OCI-M2 (cell line): ENCODE measurements around the gene TBC1D17.

ENCODE experiments used
- DNase-seq: peaks from one replicate; lab custom pipeline; 2025; ENCODE audit not compliant: unreplicated experiment; lab: John Stamatoyannopoulos, UW

The TBC1D17 gene

GRCh38 chr19:49860336-49861102, 17.0 kb upstream of the TBC1D17 start:
- no peak for DNase-seq

GRCh38 chr19:49861107-49861506, 16.4 kb upstream of the TBC1D17 start:
- no peak for DNase-seq

GRCh38 chr19:49861541-49862378, 15.7 kb upstream of the TBC1D17 start:
- DNase-seq: no peak

- DNase-seq: no peak
These were observed 14.9 kb upstream of the TBC1D17 start for GRCh38 chr19:49862391-49863253.

GRCh38 chr19:49863254-49863934, 14.1 kb upstream of the TBC1D17 start:
- no peak for DNase-seq

GRCh38 chr19:49863935-49864320, 13.6 kb upstream of the TBC1D17 start:
- no peak for DNase-seq

GRCh38 chr19:49864890-49865289, 12.6 kb upstream of the TBC1D17 start:
- DNase-seq: no peak

GRCh38 chr19:49866933-49867782, 10.3 kb upstream of the TBC1D17 start, which contains the start of gene PNKP:
PNKP (minus strand) TSS chr19:49867576; CDS start chr19:49867204, 372 bp downstream.
- DNase-seq: peak; percentile 88

- no peak for DNase-seq
These were observed 8.5 kb upstream of the TBC1D17 start for GRCh38 chr19:49869009-49869483.

GRCh38 chr19:49869484-49870308, 7.8 kb upstream of the TBC1D17 start:
- peak; percentile 98 for DNase-seq

- DNase-seq: no peak
These were observed 7.1 kb upstream of the TBC1D17 start for GRCh38 chr19:49870309-49870901.

- DNase-seq: no peak
These were observed 6.0 kb upstream of the TBC1D17 start for GRCh38 chr19:49871349-49871985.

- DNase-seq: no peak
These were observed 5.0 kb upstream of the TBC1D17 start for GRCh38 chr19:49872245-49873128.

GRCh38 chr19:49873129-49873521, 4.4 kb upstream of the TBC1D17 start:
- no peak for DNase-seq

- DNase-seq: no peak
These were observed 3.7 kb upstream of the TBC1D17 start for GRCh38 chr19:49873834-49874233.

GRCh38 chr19:49874503-49875157, 2.9 kb upstream of the TBC1D17 start:
- no peak for DNase-seq
